HCT116 (cell line): ENCODE data around the gene SLC35F2. TPM values are rescaled to one million over a fixed set of nuclear protein-coding genes. Genes with fewer than 3 reads are reported as not detected.

Experiments
- ATAC-seq: fragments of 200-7000 bp; cut with Tn5 transposase; 2 replicates; pipeline ENCODE4 v1.9.1; 2020; ENCODE audit warnings: mild to moderate bottlenecking, moderate library complexity
- BruUV-seq: library from RNA; stranded (reverse); fragments of 400-500 nt; replicated peaks from 2 replicates; lab custom pipeline; 2021; lab: Mats Ljungman, UMichigan
- CTCF ChIA-PET: fragments of 300-600 bp; sonication (Branson Sonifier 250); formaldehyde crosslinking; loops from one replicate; lab custom pipeline; 2021; ENCODE audit warnings: antibody characterized with exemption; lab: Charles Lee
- POLR2A ChIA-PET: fragments of 300-600, 350-600 bp; sonication (Branson Sonifier 250); formaldehyde crosslinking; loops from one replicate; lab custom pipeline; 2021; ENCODE audit warnings: antibody characterized with exemption; lab: Charles Lee
- RAD21 ChIA-PET, 2 experiments: fragments of 300-600 bp; sonication (Branson Sonifier 250); formaldehyde crosslinking; loops; one replicate each; lab custom pipeline; 2023; ENCODE audit warnings: low total read pairs in 2 of 2; ENCODE audit not compliant: uncharacterized antibody in 2 of 2, unreplicated experiment in 2 of 2, low non-redundant PET in 1 of 2; lab: Charles Lee
- DNase-seq: peaks from one replicate; pipeline ENCODE4 v3.0.0-alpha.2; 2010; ENCODE audit warnings: low read depth, low spot score
- H2AFZ ChIP-seq: fragments of 200-600 bp; shearing (Covaris generic), sonication (generic); 2 replicates; pipeline ENCODE4 v1.6.1; 2017; ENCODE audit warnings: low read depth, mixed run types, mixed read lengths, antibody characterized with exemption, low read length; ENCODE audit not compliant: poor library complexity, severe bottlenecking
- H3K27ac ChIP-seq: 2 replicates; pipeline ENCODE4 v1.5.1; 2012; ENCODE audit warnings: low read depth, low read length
- H3K27me3 ChIP-seq: fragments of 200-600 bp; sonication (generic); 2 replicates; pipeline ENCODE4 v1.6.1; 2016; ENCODE audit warnings: mixed run types, low read length, mixed read lengths; ENCODE audit not compliant: insufficient read depth
- H3K36me3 ChIP-seq, 2 experiments: fragments of 200-500 bp in 1 of 2; fragments of 200-600 bp in 1 of 2; sonication (Bioruptor generic) in 1 of 2; sonication (generic) in 1 of 2; 2 replicates each; pipeline versions ENCODE4 v1.5.1 to v1.6.1; 2014 to 2016; ENCODE audit warnings: low read length in 2 of 2, inconsistent platforms in 1 of 2, mixed read lengths in 1 of 2, mixed run types in 1 of 2; ENCODE audit not compliant: insufficient read depth in 2 of 2, control insufficient read depth in 1 of 2
- H3K4me1 ChIP-seq, 2 experiments: fragments of 200-600 bp in 1 of 2; sonication (generic) in 1 of 2; 2 replicates each; pipeline versions ENCODE4 v1.5.1 to v1.6.1; 2012 to 2017; ENCODE audit warnings: low read length in 2 of 2, inconsistent platforms in 1 of 2, mild to moderate bottlenecking in 1 of 2, mixed read lengths in 1 of 2, mixed run types in 1 of 2, moderate library complexity in 1 of 2; ENCODE audit not compliant: insufficient read depth in 2 of 2, control insufficient read depth in 1 of 2
- H3K4me2 ChIP-seq: fragments of 200-600 bp; sonication (generic); 2 replicates; pipeline ENCODE4 v1.6.1; 2017; ENCODE audit warnings: mixed run types, low read length, mixed read lengths
- H3K4me3 ChIP-seq, 2 experiments: fragments of 200-600 bp in 1 of 2; sonication (generic) in 1 of 2; replicated peaks in 1 of 2; 2 replicates each; pipeline ENCODE4 v1.5.1; 2011 to 2016; ENCODE audit warnings: low read length in 2 of 2, control low read depth in 1 of 2, low read depth in 1 of 2, mild to moderate bottlenecking in 1 of 2, mixed read lengths in 1 of 2, mixed run types in 1 of 2
- H3K79me2 ChIP-seq: fragments of 200-600 bp; sonication (generic); 2 replicates; pipeline ENCODE4 v1.6.1; 2017; ENCODE audit warnings: mild to moderate bottlenecking, mixed run types, low read length, moderate library complexity, mixed read lengths; ENCODE audit not compliant: insufficient read depth
- H3K9ac ChIP-seq: fragments of 200-600 bp; sonication (generic); 2 replicates; pipeline ENCODE4 v1.6.1; 2016; ENCODE audit warnings: low read length, mixed read lengths
- H3K9me2 ChIP-seq: fragments of 200-600 bp; sonication (generic), shearing (Covaris generic); 2 replicates; pipeline ENCODE4 v1.6.1; 2017; ENCODE audit warnings: mixed run types, mild to moderate bottlenecking, moderate library complexity; ENCODE audit not compliant: insufficient read depth
- H3K9me3 ChIP-seq, 2 experiments: fragments of 200-500 bp in 1 of 2; fragments of 200-600 bp in 1 of 2; sonication (Bioruptor generic) in 1 of 2; sonication (generic) in 1 of 2; 2 replicates each; pipeline ENCODE4 v1.6.1; 2014 to 2017; ENCODE audit warnings: low read length in 2 of 2, mixed read lengths in 2 of 2, inconsistent platforms in 1 of 2, low read depth in 1 of 2, mild to moderate bottlenecking in 1 of 2, mixed run types in 1 of 2, moderate library complexity in 1 of 2; ENCODE audit not compliant: control insufficient read depth in 1 of 2, insufficient read depth in 1 of 2
- H4K20me1 ChIP-seq: fragments of 200-600 bp; sonication (generic), shearing (Covaris generic); 2 replicates; pipeline ENCODE4 v1.6.1; 2017; ENCODE audit warnings: mixed run types, mild to moderate bottlenecking, moderate library complexity; ENCODE audit not compliant: insufficient read depth
- ATF3 ChIP-seq: IDR thresholded peaks from 2 replicates; pipeline ENCODE4 v1.6.1; 2012
- CBX3 ChIP-seq: IDR thresholded peaks from 2 replicates; pipeline ENCODE4 v1.6.1; 2012; ENCODE audit warnings: low read depth
- CEBPB ChIP-seq: IDR thresholded peaks from 2 replicates; pipeline ENCODE4 v1.6.1; 2012; ENCODE audit warnings: low read depth
- ELF1 ChIP-seq: IDR thresholded peaks from 2 replicates; pipeline ENCODE4 v1.6.1; 2012; ENCODE audit warnings: low read depth, borderline replicate concordance
- EZH2 ChIP-seq: fragments of 200-600 bp; sonication (generic); IDR thresholded peaks from 2 replicates; pipeline ENCODE4 v1.6.1; 2017; ENCODE audit warnings: antibody characterized with exemption, mixed run types
- FOSL1 ChIP-seq: IDR thresholded peaks from 2 replicates; pipeline ENCODE4 v1.6.1; 2012; ENCODE audit warnings: low read depth
- JUND ChIP-seq: IDR thresholded peaks from 2 replicates; pipeline ENCODE4 v1.6.1; 2012
- MAX ChIP-seq: IDR thresholded peaks from 2 replicates; pipeline ENCODE4 v1.6.1; 2012
- REST ChIP-seq: IDR thresholded peaks from 2 replicates; pipeline ENCODE4 v1.6.1; 2012; ENCODE audit warnings: low read depth
- SIN3A ChIP-seq: IDR thresholded peaks from 2 replicates; pipeline ENCODE4 v1.6.1; 2012; ENCODE audit warnings: low read depth
- SP1 ChIP-seq: IDR thresholded peaks from 2 replicates; pipeline ENCODE4 v1.6.1; 2012; ENCODE audit warnings: low read depth
- SRF ChIP-seq: IDR thresholded peaks from 2 replicates; pipeline ENCODE4 v1.6.1; 2012; ENCODE audit warnings: low read depth
- TCF7L2 ChIP-seq: IDR thresholded peaks from 2 replicates; pipeline ENCODE4 v1.7.0; 2011; ENCODE audit warnings: borderline replicate concordance, inconsistent platforms; ENCODE audit not compliant: insufficient read depth, insufficient read length; ENCODE audit errors: extremely low read depth
- ZFX ChIP-seq: fragments of 450-650 bp; IDR thresholded peaks from 2 replicates; pipeline ENCODE4 v1.6.1; 2017
- ZNF274 ChIP-seq: fragments of 200-500 bp; sonication (Bioruptor generic); IDR thresholded peaks from 2 replicates; pipeline ENCODE4 v1.6.1; 2014; ENCODE audit warnings: mild to moderate bottlenecking, low read depth, low read length, inconsistent platforms
- intact Hi-C: fragments of 100-400 bp; cut with micrococcal nuclease; formaldehyde crosslinking; loops from 2 replicates; pipeline ENCODE4 v1.10.0; 2022
- total RNA-seq: library from RNA; stranded (reverse); gene quantifications from one replicate; pipeline ENCODE4 v1.2.1, GENCODE V29; 2021; ENCODE audit not compliant: unreplicated experiment

SLC35F2 gene
- total RNA-seq, 1 experiment from 2014 or later: 53.5 TPM

GRCh38 chr11:107770551-107770951 is 88.0 kb downstream of the SLC35F2 start:
- peaks cover 0 to 19% of the 10 kb centered on the region in 2 experiments; a peak in 2 of 4 replicates for H3K4me1 ChIP-seq
- ChIA-PET RAD21 (interaction anchor here in 1 of 2 experiments (0.6 to 1.0 kb wide), 2 partner anchors 142 to 207 kb away, joined by 3 read pairs; no protein-coding TSS in a partner anchor), CTCF (interaction anchor here (0.6 to 2.1 kb wide), 17 partner anchors 9 to 224 kb away, joined by 3 to 15 read pairs (median 4); no protein-coding TSS in a partner anchor), POLR2A (interaction anchor here (0.5 kb wide), 1 partner anchor 94 kb away, joined by 4 read pairs; no protein-coding TSS in a partner anchor)
- H3K9ac ChIP-seq: no peak overlapping the region
- no peak for TF ChIP-seq FOSL1
- TF ChIP-seq TCF7L2: no peak
- no peak for TF ChIP-seq ATF3
- no peak for TF ChIP-seq MAX
- no peak for TF ChIP-seq ZFX
- no peak for TF ChIP-seq CBX3
- TF ChIP-seq CEBPB: no peak
- TF ChIP-seq REST: no peak
- TF ChIP-seq SP1: no peak
- no peak for TF ChIP-seq ELF1
- no peak for TF ChIP-seq SRF
- TF ChIP-seq SIN3A: no peak
- no peak for TF ChIP-seq EZH2
- TF ChIP-seq ZNF274: no peak
- TF ChIP-seq JUND: no peak
- no peak overlapping the region for H2AFZ ChIP-seq
- H3K27ac ChIP-seq: no peak overlapping the region
- ATAC-seq (peak; percentile 35), DNase-seq (no peak)
- peak overlapping the region; percentile 3; the same call in 1 of the 2 replicates for H3K4me2 ChIP-seq
- no TSS peak for BruUV-seq
- H3K79me2 ChIP-seq: no peaks in the 10 kb centered on the region
- H3K27me3 ChIP-seq: no peaks in the 10 kb centered on the region
- no peak overlapping the region for H3K4me3 ChIP-seq
- no peaks in the 10 kb centered on the region for H3K9me3 ChIP-seq
- no peaks in the 10 kb centered on the region for H3K36me3 ChIP-seq
- H4K20me1 ChIP-seq: no peaks in the 10 kb centered on the region
- intact Hi-C loops: loop anchor here (2.0 kb wide), 1 partner anchor 194 kb away; no protein-coding TSS in a partner anchor
- no peaks in the 10 kb centered on the region for H3K9me2 ChIP-seq
